HG02870 (cell line): ENCODE data around the gene EIF3B.
"Not testable (repeated sequence)": the region's sequence is repeated elsewhere in the genome, so short reads cannot be mapped to it uniquely, and the experiment has no call there.

ENCODE experiments used
- ATAC-seq: cut with Tn5 transposase; IDR thresholded peaks from one replicate; pipeline ENCODE4 v1.9.1; 2021; ENCODE audit warnings: mild to moderate bottlenecking, moderate library complexity; ENCODE audit not compliant: unreplicated experiment

EIF3B gene

GRCh38 chr7:2354186-2354938, at the start of gene EIF3B:
TSS of gene EIF3B (plus strand) at chr7:2354827. CDS start at chr7:2354922, 95 bp downstream.
- peak; percentile 65 for ATAC-seq

GRCh38 chr7:2305258-2305657, 49.4 kb upstream of the EIF3B start:
- not testable (repeated sequence) for ATAC-seq

GRCh38 chr7:2306688-2307087, 47.9 kb upstream of the EIF3B start:
- ATAC-seq, result no peak

- ATAC-seq, result peak; percentile 48
Measured at GRCh38 chr7:2307690-2308107, 46.9 kb upstream of the EIF3B start.

- no peak for ATAC-seq
Measured at GRCh38 chr7:2309889-2310331, 44.7 kb upstream of the EIF3B start.

GRCh38 chr7:2312267-2312929, 42.2 kb upstream of the EIF3B start:
- ATAC-seq, result no peak

- no peak for ATAC-seq
Measured at GRCh38 chr7:2313450-2314208, 41.0 kb upstream of the EIF3B start.

GRCh38 chr7:2314209-2314955, 40.2 kb upstream of the EIF3B start, which contains the start of gene SNX8:
TSS of gene SNX8 (minus strand) at chr7:2314441. CDS start at chr7:2314421, 20 bp downstream.
- peak; percentile 59 for ATAC-seq

GRCh38 chr7:2314956-2315530, 39.6 kb upstream of the EIF3B start:
- ATAC-seq, result not testable (repeated sequence)

- no peak for ATAC-seq
Measured at GRCh38 chr7:2315787-2316186, 38.8 kb upstream of the EIF3B start.

GRCh38 chr7:2316578-2316977, 38.0 kb upstream of the EIF3B start:
- ATAC-seq, result no peak

GRCh38 chr7:2317556-2318293, 36.9 kb upstream of the EIF3B start:
- ATAC-seq, result no peak

- no peak for ATAC-seq
Measured at GRCh38 chr7:2321020-2321419, 33.6 kb upstream of the EIF3B start.

GRCh38 chr7:2325162-2325561, 29.5 kb upstream of the EIF3B start:
- no peak for ATAC-seq

GRCh38 chr7:2326951-2327350, 27.7 kb upstream of the EIF3B start:
- ATAC-seq, result no peak

GRCh38 chr7:2330493-2330892, 24.1 kb upstream of the EIF3B start:
- no peak for ATAC-seq

GRCh38 chr7:2331707-2332106, 22.9 kb upstream of the EIF3B start:
- no peak for ATAC-seq

GRCh38 chr7:2332606-2333231, 21.9 kb upstream of the EIF3B start:
- ATAC-seq, result not testable (repeated sequence)

- ATAC-seq, result no peak
Measured at GRCh38 chr7:2336626-2337299, 17.9 kb upstream of the EIF3B start.
